GM21529 (cell line): ENCODE results near the gene CHIC1.
"Not testable (repeated sequence)": the region's sequence is repeated elsewhere in the genome, so short reads cannot be mapped to it uniquely, and the experiment has no call there.

Source experiments
- ATAC-seq: cut with Tn5 transposase; IDR thresholded peaks from one replicate; pipeline ENCODE4 v1.9.1; 2021; ENCODE audit not compliant: unreplicated experiment

Gene CHIC1

GRCh38 chrX:73562984-73563737 is at the start of gene CHIC1:
CHIC1 (plus strand) TSS chrX:73563197; CDS start chrX:73563285, 88 bp downstream.
- peak; percentile 60 for ATAC-seq

- ATAC-seq: not testable (repeated sequence)
Measured at GRCh38 chrX:73522823-73523222, 40.2 kb upstream of the CHIC1 start.

- no peak for ATAC-seq
Measured at GRCh38 chrX:73524906-73525305, 38.1 kb upstream of the CHIC1 start.

GRCh38 chrX:73525928-73526690 is 36.9 kb upstream of the CHIC1 start:
- ATAC-seq: no peak

- ATAC-seq: not testable (repeated sequence)
Measured at GRCh38 chrX:73531655-73532054, 31.3 kb upstream of the CHIC1 start.

GRCh38 chrX:73556159-73556558 is 6.8 kb upstream of the CHIC1 start:
- ATAC-seq: no peak

GRCh38 chrX:73561801-73562200 is 1.2 kb upstream of the CHIC1 start:
- no peak for ATAC-seq

GRCh38 chrX:73562458-73562857 is 539 bp upstream of the CHIC1 start:
- peak; percentile 14 for ATAC-seq

- ATAC-seq: peak; percentile 37
Measured at GRCh38 chrX:73563738-73564068, 706 bp downstream of the CHIC1 start.

GRCh38 chrX:73577361-73577760 is 14.4 kb downstream of the CHIC1 start:
- no peak for ATAC-seq

GRCh38 chrX:73581002-73581628 is 18.1 kb downstream of the CHIC1 start:
- ATAC-seq: peak; percentile 64

- ATAC-seq: not testable (repeated sequence)
Measured at GRCh38 chrX:73597758-73598157, 34.8 kb downstream of the CHIC1 start.

GRCh38 chrX:73615022-73615421 is 52.0 kb downstream of the CHIC1 start:
- no peak for ATAC-seq

GRCh38 chrX:73641669-73642068 is 78.7 kb downstream of the CHIC1 start:
- not testable (repeated sequence) for ATAC-seq

- ATAC-seq: no peak
Measured at GRCh38 chrX:73647212-73647611, 84.2 kb downstream of the CHIC1 start.

GRCh38 chrX:73647632-73648322 is 84.8 kb downstream of the CHIC1 start:
- ATAC-seq: no peak

- not testable (repeated sequence) for ATAC-seq
Measured at GRCh38 chrX:73661322-73661721, 98.3 kb downstream of the CHIC1 start.

GRCh38 chrX:73668779-73669178 is 105.8 kb downstream of the CHIC1 start:
- ATAC-seq: no peak

- no peak for ATAC-seq
Measured at GRCh38 chrX:73681408-73681807, 118.4 kb downstream of the CHIC1 start.

- ATAC-seq: no peak
Measured at GRCh38 chrX:73683236-73683859, 120.4 kb downstream of the CHIC1 start.

GRCh38 chrX:73707014-73707413 is 144.0 kb downstream of the CHIC1 start:
- ATAC-seq: not testable (repeated sequence)
